ENCODE data around the gene MARCHF10.

DNA sequence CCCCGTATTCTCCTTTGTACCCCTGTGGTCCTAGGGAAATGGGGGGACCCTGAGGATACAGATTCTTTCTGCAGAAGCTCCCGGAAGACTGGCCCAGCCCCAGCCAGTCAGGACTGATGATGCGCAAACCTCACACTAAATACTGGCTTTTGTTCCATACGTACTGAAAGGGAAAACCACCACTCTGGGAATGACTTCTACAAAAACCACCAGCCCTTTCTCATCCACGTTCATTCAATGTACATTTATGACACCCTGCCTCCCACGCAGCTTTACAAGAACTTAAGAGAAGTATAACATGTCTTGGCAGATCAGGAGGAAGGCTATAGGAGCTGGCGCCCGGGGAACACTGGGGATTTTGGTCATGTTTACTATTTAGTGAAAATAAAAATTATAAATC lies 70.6 kb downstream of the MARCHF10 start:
- TF ChIP-seq, protein P1, sequence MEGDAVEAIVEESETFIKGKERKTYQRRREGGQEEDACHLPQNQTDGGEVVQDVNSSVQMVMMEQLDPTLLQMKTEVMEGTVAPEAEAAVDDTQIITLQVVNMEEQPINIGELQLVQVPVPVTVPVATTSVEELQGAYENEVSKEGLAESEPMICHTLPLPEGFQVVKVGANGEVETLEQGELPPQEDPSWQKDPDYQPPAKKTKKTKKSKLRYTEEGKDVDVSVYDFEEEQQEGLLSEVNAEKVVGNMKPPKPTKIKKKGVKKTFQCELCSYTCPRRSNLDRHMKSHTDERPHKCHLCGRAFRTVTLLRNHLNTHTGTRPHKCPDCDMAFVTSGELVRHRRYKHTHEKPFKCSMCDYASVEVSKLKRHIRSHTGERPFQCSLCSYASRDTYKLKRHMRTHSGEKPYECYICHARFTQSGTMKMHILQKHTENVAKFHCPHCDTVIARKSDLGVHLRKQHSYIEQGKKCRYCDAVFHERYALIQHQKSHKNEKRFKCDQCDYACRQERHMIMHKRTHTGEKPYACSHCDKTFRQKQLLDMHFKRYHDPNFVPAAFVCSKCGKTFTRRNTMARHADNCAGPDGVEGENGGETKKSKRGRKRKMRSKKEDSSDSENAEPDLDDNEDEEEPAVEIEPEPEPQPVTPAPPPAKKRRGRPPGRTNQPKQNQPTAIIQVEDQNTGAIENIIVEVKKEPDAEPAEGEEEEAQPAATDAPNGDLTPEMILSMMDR (IDR thresholded peaks at IDR 0.05): no peak
- TF ChIP-seq POLR2A (IDR thresholded peaks at IDR 0.05): no peak
